GM12875 (cell line): Measurements from ENCODE around the gene OPRL1.

Experiments used
- H3K4me3 ChIP-seq: one replicate; pipeline ENCODE4 v1.5.1; 2011; ENCODE audit warnings: low read depth, low read length, control low read depth
- CTCF ChIP-seq: IDR thresholded peaks from 2 replicates; pipeline ENCODE4 v1.5.1; 2011; ENCODE audit warnings: low read depth, mild to moderate bottlenecking, control low read depth, inconsistent platforms, low read length, moderate library complexity, borderline replicate concordance; ENCODE audit not compliant: insufficient read depth

Gene OPRL1

GRCh38 chr20:64057628-64058498 is 22.0 kb upstream of the OPRL1 start:
- no peak overlapping the region for H3K4me3 ChIP-seq
- TF ChIP-seq CTCF = peak; percentile 95

GRCh38 chr20:64058536-64058935 is 21.3 kb upstream of the OPRL1 start:
- no peak overlapping the region for H3K4me3 ChIP-seq
- no peak for TF ChIP-seq CTCF

GRCh38 chr20:64062276-64062595 is 17.6 kb upstream of the OPRL1 start:
- no peak overlapping the region for H3K4me3 ChIP-seq
- no peak for TF ChIP-seq CTCF

GRCh38 chr20:64062596-64063388 is 17.1 kb upstream of the OPRL1 start, which contains the start of gene TCEA2:
TSS of gene TCEA2 (plus strand) at chr20:64063198. CDS start at chr20:64063313, 115 bp downstream.
- peak within 1 kb of the TSS; percentile 70 for H3K4me3 ChIP-seq
- no peak for TF ChIP-seq CTCF

GRCh38 chr20:64063389-64064144 is 16.3 kb upstream of the OPRL1 start:
- peak overlapping the region; percentile 70 for H3K4me3 ChIP-seq
- TF ChIP-seq CTCF = no peak

- H3K4me3 ChIP-seq = no peak overlapping the region
- no peak for TF ChIP-seq CTCF
These were observed 15.7 kb upstream of the OPRL1 start for GRCh38 chr20:64064145-64064698.
